SK-N-SH treated with all-trans-retinoic acid at 6 μM for 48 hours (cell line): Measurements from ENCODE around the gene KRT75.

ENCODE experiments used
- ATAC-seq: fragments of 200-7000 bp; cut with Tn5 transposase; 3 replicates; pipeline ENCODE4 v1.9.1; 2020; ENCODE audit warnings: mild to moderate bottlenecking, moderate library complexity
- BACH2 ChIP-seq: fragments of 250-450 bp; sonication (Bioruptor Pico); IDR thresholded peaks from 2 replicates; pipeline ENCODE4 v1.9.0; 2021; ENCODE audit warnings: mild to moderate bottlenecking, borderline replicate concordance
- CREB5 ChIP-seq: fragments of 250-450 bp; sonication (Bioruptor Pico); IDR thresholded peaks from 2 replicates; pipeline ENCODE4 v1.5.1; 2020; ENCODE audit warnings: low read depth, mild to moderate bottlenecking, moderate library complexity
- CSDC2 ChIP-seq: fragments of 250-450 bp; sonication (Bioruptor Pico); IDR thresholded peaks from 2 replicates; pipeline ENCODE4 v1.5.0; 2020; ENCODE audit warnings: mild to moderate bottlenecking, moderate library complexity
- CSRNP3 ChIP-seq: fragments of 250-450 bp; sonication (Bioruptor Pico); IDR thresholded peaks from 2 replicates; pipeline ENCODE4 v1.5.1; 2021; ENCODE audit warnings: mild to moderate bottlenecking, moderate library complexity
- ESRRG ChIP-seq: fragments of 250-450 bp; sonication (Bioruptor Pico); IDR thresholded peaks from 2 replicates; pipeline ENCODE4 v1.6.1; 2021; ENCODE audit warnings: mild to moderate bottlenecking
- GLIS3 ChIP-seq: fragments of 250-450 bp; sonication (Bioruptor Pico); IDR thresholded peaks from 2 replicates; pipeline ENCODE4 v1.5.0; 2020; ENCODE audit warnings: mild to moderate bottlenecking, moderate library complexity
- OSR1 ChIP-seq: fragments of 250-450 bp; sonication (Bioruptor Pico); IDR thresholded peaks from 2 replicates; pipeline ENCODE4 v1.8.0; 2022; ENCODE audit warnings: moderate library complexity, mild to moderate bottlenecking, inconsistent platforms
- PATZ1 ChIP-seq: fragments of 250-450 bp; sonication (Bioruptor Pico); IDR thresholded peaks from 2 replicates; pipeline ENCODE4 v1.8.0; 2020; ENCODE audit warnings: mild to moderate bottlenecking, moderate library complexity, borderline replicate concordance
- PPARA ChIP-seq: fragments of 250-450 bp; sonication (Bioruptor Pico); IDR thresholded peaks from 2 replicates; pipeline ENCODE4 v1.5.0; 2020; ENCODE audit warnings: mild to moderate bottlenecking, borderline replicate concordance
- RARB ChIP-seq: fragments of 250-450 bp; sonication (Bioruptor Pico); IDR thresholded peaks from 2 replicates; pipeline ENCODE4 v1.8.0; 2021; ENCODE audit warnings: mild to moderate bottlenecking, moderate library complexity
- SNAI2 ChIP-seq: fragments of 250-450 bp; sonication (Bioruptor Pico); IDR thresholded peaks from 2 replicates; pipeline ENCODE4 v1.5.0; 2020; ENCODE audit warnings: mild to moderate bottlenecking, moderate library complexity
- TSHZ2 ChIP-seq: fragments of 250-450 bp; sonication (Bioruptor Pico); IDR thresholded peaks from 2 replicates; pipeline ENCODE4 v1.5.0; 2020; ENCODE audit warnings: mild to moderate bottlenecking, moderate library complexity
- ZC3H10 ChIP-seq: fragments of 250-450 bp; sonication (Bioruptor Pico); IDR thresholded peaks from 2 replicates; pipeline ENCODE4 v1.5.1; 2021; ENCODE audit warnings: mild to moderate bottlenecking, moderate library complexity
- ZFP3 ChIP-seq: fragments of 250-450 bp; sonication (Bioruptor Pico); IDR thresholded peaks from 2 replicates; pipeline ENCODE4 v1.5.0; 2020; ENCODE audit warnings: mild to moderate bottlenecking, moderate library complexity
- ZFP30 ChIP-seq: fragments of 450-650 bp; formaldehyde crosslinking; IDR thresholded peaks from 2 replicates; pipeline ENCODE4 v1.5.0; 2022; ENCODE audit warnings: mild to moderate bottlenecking, moderate library complexity
- ZNF565 ChIP-seq: fragments of 450-650 bp; formaldehyde crosslinking; conservative IDR thresholded peaks from 2 replicates; pipeline ENCODE4 v1.5.0; 2020; ENCODE audit warnings: low read depth, mild to moderate bottlenecking, moderate library complexity
- ZNF8 ChIP-seq: fragments of 450-650 bp; formaldehyde crosslinking; IDR thresholded peaks from 2 replicates; pipeline ENCODE4 v1.5.0; 2020; ENCODE audit warnings: mild to moderate bottlenecking, moderate library complexity

Gene KRT75

GRCh38 chr12:52402873-52403540 is 31.2 kb downstream of the KRT75 start:
- ATAC-seq, result no peak
- TF ChIP-seq RARB (CRISPR knock-in tag) (no peak), ESRRG (CRISPR knock-in tag) (no peak)

- ATAC-seq, result no peak
- no peak for TF ChIP-seq PATZ1
- no peak for TF ChIP-seq PPARA (CRISPR knock-in tag)
- no peak for TF ChIP-seq ZNF8 (CRISPR knock-in tag)
- TF ChIP-seq ZFP3, result no peak
- TF ChIP-seq BACH2 (CRISPR knock-in tag), result no peak
- no peak for TF ChIP-seq GLIS3 (CRISPR knock-in tag)
- no peak for TF ChIP-seq ZFP30 (CRISPR knock-in tag)
- no peak for TF ChIP-seq ZC3H10 (CRISPR knock-in tag)
- TF ChIP-seq ZNF565 (CRISPR knock-in tag), result no peak
- no peak for TF ChIP-seq CSRNP3 (CRISPR knock-in tag)
- no peak for TF ChIP-seq CSDC2 (CRISPR knock-in tag)
- TF ChIP-seq OSR1 (CRISPR knock-in tag), result no peak
Observed at GRCh38 chr12:52402377-52402776, 31.8 kb downstream of the KRT75 start.

GRCh38 chr12:52401926-52402325 is 32.2 kb downstream of the KRT75 start:
- no peak for ATAC-seq
- no peak for TF ChIP-seq SNAI2 (CRISPR knock-in tag)

- TF ChIP-seq BACH2 (CRISPR knock-in tag) (no peak), RARB (CRISPR knock-in tag) (no peak), PATZ1 (no peak), CSRNP3 (CRISPR knock-in tag) (no peak), CREB5 (CRISPR knock-in tag) (no peak), TSHZ2 (CRISPR knock-in tag) (no peak), ZC3H10 (CRISPR knock-in tag) (no peak)
- ATAC-seq, result no peak
Observed at GRCh38 chr12:52401526-52401925, 32.6 kb downstream of the KRT75 start.
